DND-41 (cell line): ENCODE data around the gene ARHGEF33.
"Not testable (repeated sequence)": the region's sequence is repeated elsewhere in the genome, so short reads cannot be mapped to it uniquely, and the experiment has no call there.

Experiments used
- ATAC-seq: fragments of 200-7000 bp; cut with Tn5 transposase; 3 replicates; pipeline ENCODE4 v1.9.1; 2021; ENCODE audit warnings: low read depth; ENCODE audit not compliant: insufficient read depth
- DNase-seq: peaks from one replicate; pipeline ENCODE4 v3.0.0-alpha.2; 2020
- H2AFZ ChIP-seq: 2 replicates; pipeline ENCODE4 v1.6.0; 2012; ENCODE audit warnings: low read depth, low read length
- H3K27ac ChIP-seq: 2 replicates; pipeline ENCODE4 v1.5.1; 2012; ENCODE audit warnings: low read length, inconsistent platforms
- H3K27me3 ChIP-seq: fragments of 200-600 bp; sonication (generic); 2 replicates; pipeline ENCODE4 v1.6.0; 2012; ENCODE audit warnings: low read length, mild to moderate bottlenecking, inconsistent platforms; ENCODE audit not compliant: insufficient read depth, poor library complexity
- H3K36me3 ChIP-seq: 2 replicates; pipeline ENCODE4 v1.5.1; 2012; ENCODE audit warnings: low read length, inconsistent platforms; ENCODE audit not compliant: insufficient read depth
- H3K4me1 ChIP-seq: 2 replicates; pipeline ENCODE4 v1.5.1; 2012; ENCODE audit warnings: mild to moderate bottlenecking, low read length; ENCODE audit not compliant: insufficient read depth
- H3K4me2 ChIP-seq: 2 replicates; pipeline ENCODE4 v1.6.0; 2012; ENCODE audit warnings: mild to moderate bottlenecking, moderate library complexity, low read length, inconsistent platforms; ENCODE audit not compliant: insufficient read depth
- H3K4me3 ChIP-seq, 2 experiments: fragments of 200-600 bp in 1 of 2; shearing (Covaris generic) in 1 of 2; 2 replicates each; pipeline ENCODE4 v1.5.1; 2012 to 2016; ENCODE audit warnings: inconsistent platforms in 2 of 2, low read length in 2 of 2, mild to moderate bottlenecking in 2 of 2, low read depth in 1 of 2, moderate library complexity in 1 of 2
- H3K79me2 ChIP-seq: 2 replicates; pipeline ENCODE4 v1.6.0; 2012; ENCODE audit warnings: low read length, inconsistent platforms; ENCODE audit not compliant: insufficient read depth
- H3K9ac ChIP-seq: 2 replicates; pipeline ENCODE4 v1.6.0; 2012; ENCODE audit warnings: low read depth, mild to moderate bottlenecking, inconsistent platforms, low read length, moderate library complexity
- H3K9me3 ChIP-seq: 2 replicates; pipeline ENCODE4 v1.5.1; 2012; ENCODE audit warnings: low read length, moderate library complexity, mild to moderate bottlenecking, inconsistent platforms; ENCODE audit not compliant: insufficient read depth, severe bottlenecking
- H4K20me1 ChIP-seq: 2 replicates; pipeline ENCODE4 v1.6.0; 2012; ENCODE audit warnings: low read length; ENCODE audit not compliant: insufficient read depth
- EZH2 ChIP-seq: IDR thresholded peaks from 3 replicates; pipeline ENCODE4 v1.6.1; 2012; ENCODE audit warnings: borderline replicate concordance, low read depth, mild to moderate bottlenecking, moderate library complexity, low read length, inconsistent platforms; ENCODE audit not compliant: severe bottlenecking
- TF ChIP-seq, protein P1 (sequence below): IDR thresholded peaks from 2 replicates; pipeline ENCODE4 v1.5.1; 2012; ENCODE audit warnings: borderline replicate concordance, low read length, moderate library complexity, mild to moderate bottlenecking; ENCODE audit not compliant: poor library complexity, severe bottlenecking; ENCODE audit errors: extremely low read depth

The ARHGEF33 gene

DNA sequence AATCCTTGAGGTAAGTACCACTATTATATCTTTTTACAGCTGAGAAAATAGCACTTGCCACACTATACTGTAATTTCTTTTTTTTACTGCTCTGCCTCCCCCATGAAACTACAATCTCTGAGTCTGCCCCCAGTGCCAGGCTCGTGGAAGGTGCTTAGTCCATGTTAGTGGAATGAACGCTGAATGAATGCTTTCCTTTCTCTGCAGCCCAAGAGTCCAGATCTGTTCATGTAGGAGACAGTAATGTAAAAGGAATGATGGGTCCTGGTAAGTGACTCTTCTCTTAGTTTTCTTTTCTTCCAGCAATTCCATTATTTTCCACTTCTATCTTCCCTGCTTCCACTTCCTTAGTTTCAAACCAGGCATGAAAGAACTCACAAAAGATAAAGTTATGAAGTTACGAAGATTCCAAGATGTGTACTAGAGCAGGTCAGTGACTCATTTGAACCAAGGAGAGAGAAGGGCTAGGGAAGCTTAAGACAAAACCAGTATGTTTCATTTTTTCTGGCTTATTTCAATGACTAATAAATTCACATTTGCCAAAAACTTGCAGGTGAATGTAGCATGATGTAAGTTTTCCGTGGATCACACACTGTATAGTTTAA, 46.0 kb downstream of the ARHGEF33 start:
- ATAC-seq (no peak), DNase-seq (no peak)
- Histone ChIP-seq H3K4me1 (no peaks in the 10 kb centered on the region), H3K79me2 (no peaks in the 10 kb centered on the region), H3K27ac (no peak overlapping the region), H3K9me3 (no peaks in the 10 kb centered on the region), H4K20me1 (no peaks in the 10 kb centered on the region), H3K9ac (no peak overlapping the region), H3K27me3 (no peaks in the 10 kb centered on the region), H3K36me3 (no peaks in the 10 kb centered on the region), H2AFZ (no peak overlapping the region), H3K4me3 (no peak overlapping the region), H3K4me2 (no peak overlapping the region)
- TF ChIP-seq, protein P1, sequence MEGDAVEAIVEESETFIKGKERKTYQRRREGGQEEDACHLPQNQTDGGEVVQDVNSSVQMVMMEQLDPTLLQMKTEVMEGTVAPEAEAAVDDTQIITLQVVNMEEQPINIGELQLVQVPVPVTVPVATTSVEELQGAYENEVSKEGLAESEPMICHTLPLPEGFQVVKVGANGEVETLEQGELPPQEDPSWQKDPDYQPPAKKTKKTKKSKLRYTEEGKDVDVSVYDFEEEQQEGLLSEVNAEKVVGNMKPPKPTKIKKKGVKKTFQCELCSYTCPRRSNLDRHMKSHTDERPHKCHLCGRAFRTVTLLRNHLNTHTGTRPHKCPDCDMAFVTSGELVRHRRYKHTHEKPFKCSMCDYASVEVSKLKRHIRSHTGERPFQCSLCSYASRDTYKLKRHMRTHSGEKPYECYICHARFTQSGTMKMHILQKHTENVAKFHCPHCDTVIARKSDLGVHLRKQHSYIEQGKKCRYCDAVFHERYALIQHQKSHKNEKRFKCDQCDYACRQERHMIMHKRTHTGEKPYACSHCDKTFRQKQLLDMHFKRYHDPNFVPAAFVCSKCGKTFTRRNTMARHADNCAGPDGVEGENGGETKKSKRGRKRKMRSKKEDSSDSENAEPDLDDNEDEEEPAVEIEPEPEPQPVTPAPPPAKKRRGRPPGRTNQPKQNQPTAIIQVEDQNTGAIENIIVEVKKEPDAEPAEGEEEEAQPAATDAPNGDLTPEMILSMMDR: no peak
- no peak for TF ChIP-seq EZH2

DNA sequence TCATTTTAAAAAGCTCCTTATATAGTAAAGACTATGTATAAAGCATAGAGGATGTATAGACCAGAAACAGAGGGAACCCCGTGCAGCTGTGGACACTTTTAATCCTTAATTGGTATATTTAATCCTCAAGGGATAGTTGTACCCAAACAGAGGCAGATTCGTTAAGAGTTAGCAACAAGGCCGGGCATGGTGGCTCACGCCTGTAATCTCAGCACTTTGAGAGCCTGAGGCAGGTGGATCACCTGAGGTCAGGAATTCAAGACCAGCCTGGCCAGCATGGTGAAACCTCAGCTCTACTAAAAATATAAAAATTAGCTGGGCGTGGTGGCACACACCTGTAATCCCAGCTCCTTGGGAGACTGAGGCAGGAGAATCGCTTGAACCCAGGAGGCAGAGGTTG, 46.8 kb downstream of the ARHGEF33 start:
- H2AFZ ChIP-seq, H3K27ac ChIP-seq, H3K36me3 ChIP-seq, H3K27me3 ChIP-seq, H4K20me1 ChIP-seq, H3K4me3 ChIP-seq, H3K4me1 ChIP-seq, ATAC-seq, H3K4me2 ChIP-seq, H3K9me3 ChIP-seq, H3K79me2 ChIP-seq, H3K9ac ChIP-seq, DNase-seq: not testable (repeated sequence)

DNA sequence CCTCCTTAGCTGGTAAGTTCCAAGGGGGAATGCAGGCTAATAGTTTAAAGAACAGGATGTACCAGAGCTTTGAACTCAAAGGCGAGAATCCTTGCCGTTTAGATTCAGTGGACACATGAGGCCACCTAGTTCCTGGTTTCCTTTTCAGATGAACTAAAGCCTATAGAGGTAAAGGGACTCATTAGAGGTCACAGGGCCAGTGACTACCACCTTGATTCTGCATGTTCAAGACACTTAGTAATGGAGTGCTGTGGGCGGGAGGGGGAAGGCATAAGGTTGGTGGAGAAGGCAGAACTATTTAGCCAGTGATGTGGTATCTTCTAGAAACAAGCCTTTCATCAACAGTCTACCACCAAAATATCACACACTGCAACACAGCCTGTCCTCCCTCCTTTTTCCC, 47.9 kb downstream of the ARHGEF33 start:
- H3K9ac ChIP-seq: no peak overlapping the region
- no peaks in the 10 kb centered on the region for H3K79me2 ChIP-seq
- H3K9me3 ChIP-seq: no peaks in the 10 kb centered on the region
- H4K20me1 ChIP-seq: no peaks in the 10 kb centered on the region
- no peak overlapping the region for H2AFZ ChIP-seq
- no peaks in the 10 kb centered on the region for H3K4me1 ChIP-seq
- H3K27me3 ChIP-seq: no peaks in the 10 kb centered on the region
- no peaks in the 10 kb centered on the region for H3K36me3 ChIP-seq
- no peak overlapping the region for H3K4me3 ChIP-seq
- DNase-seq (no peak), ATAC-seq (0 out of 3 replicates have a peak, but pooled peaks have one; percentile 40)
- no peak overlapping the region for H3K27ac ChIP-seq
- no peak overlapping the region for H3K4me2 ChIP-seq
- TF ChIP-seq, protein P1: no peak
- no peak for TF ChIP-seq EZH2

DNA sequence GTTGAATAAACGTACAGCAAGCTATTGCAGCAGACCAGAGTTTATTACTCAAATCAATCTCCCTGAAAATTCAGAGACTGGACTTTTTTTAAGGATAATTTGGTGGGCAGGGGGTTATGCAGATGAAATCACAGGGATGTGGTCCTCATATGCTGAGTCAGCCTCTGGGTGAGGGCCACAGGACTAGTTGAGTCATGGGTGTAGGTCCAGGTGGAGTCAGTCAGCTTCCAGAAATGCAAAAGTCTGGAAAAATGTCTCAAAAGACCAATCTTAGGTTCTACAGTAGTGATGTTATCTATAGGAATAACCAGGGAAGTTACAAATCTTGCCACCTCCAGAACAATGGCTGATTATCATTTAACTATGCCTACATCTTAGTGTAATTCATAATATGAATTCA, 51.1 kb downstream of the ARHGEF33 start:
- Histone ChIP-seq H4K20me1 (no peaks in the 10 kb centered on the region), H3K4me1 (no peaks in the 10 kb centered on the region), H2AFZ (no peak overlapping the region), H3K79me2 (no peaks in the 10 kb centered on the region), H3K4me3 (no peak overlapping the region), H3K9me3 (no peaks in the 10 kb centered on the region), H3K36me3 (no peaks in the 10 kb centered on the region), H3K27me3 (no peaks in the 10 kb centered on the region), H3K27ac (no peak overlapping the region), H3K4me2 (no peak overlapping the region), H3K9ac (no peak overlapping the region)
- TF ChIP-seq EZH2: no peak
- TF ChIP-seq, protein P1: no peak
- DNase-seq: no peak
- ATAC-seq: no peak
